GM12878 (cell line): ENCODE measurements around the gene BDH2. TPM values are rescaled to one million over a fixed set of nuclear protein-coding genes. Genes with fewer than 3 reads are reported as not detected.

Experiments
- ATAC-seq: fragments of 200-7000 bp; cut with Tn5 transposase; 3 replicates; pipeline ENCODE4 v1.9.1; 2020; ENCODE audit warnings: mild to moderate bottlenecking, moderate library complexity
- BruUV-seq: library from RNA; stranded (reverse); fragments of 400-500 nt; replicated peaks from 2 replicates; lab custom pipeline; 2021; lab: Mats Ljungman, UMichigan
- CTCF ChIA-PET: fragments of 300-600 bp; sonication (Branson Sonifier 250); formaldehyde crosslinking; extraction: SDS; loops from one replicate; lab custom pipeline; 2021; ENCODE audit warnings: inconsistent platforms; lab: Yijun Ruan, JAX
- POLR2A ChIA-PET: fragments of 350-600 bp; formaldehyde crosslinking; extraction: SDS; loops from one replicate; lab custom pipeline; 2021; ENCODE audit warnings: inconsistent platforms; lab: Charles Lee
- RAD21 ChIA-PET: fragments of 300-600 bp; sonication (Branson Sonifier 250); formaldehyde crosslinking; loops from one replicate; lab custom pipeline; 2023; ENCODE audit warnings: antibody characterized with exemption; ENCODE audit not compliant: unreplicated experiment; lab: Charles Lee
- SMC1A ChIA-PET: fragments of 300-600 bp; sonication (Branson Sonifier 250); formaldehyde crosslinking; loops from one replicate; lab custom pipeline; 2023; ENCODE audit not compliant: unreplicated experiment, uncharacterized antibody; lab: Charles Lee
- DNase-seq: peaks from one replicate; pipeline ENCODE4 v3.0.0-alpha.2; 2011; ENCODE audit warnings: low read depth, low spot score
- FAIRE-seq: peaks from 3 replicates; lab custom pipeline; 2011; peaks lifted over from hg19 to GRCh38; lab: Jason Lieb, UNC
- H2AFZ ChIP-seq: 2 replicates; pipeline ENCODE4 v1.6.0; 2011; ENCODE audit warnings: low read depth, low read length, control low read depth; ENCODE audit not compliant: control insufficient read depth
- H3K27ac ChIP-seq: 2 replicates; pipeline ENCODE4 v1.5.1; 2011; ENCODE audit warnings: control low read depth; ENCODE audit not compliant: control insufficient read depth, insufficient read depth
- H3K27me3 ChIP-seq, 2 experiments: replicated peaks in 1 of 2; 2 replicates each; pipeline versions ENCODE4 v1.6.0 to v1.6.1; 2011; ENCODE audit warnings: low read length in 1 of 2; ENCODE audit not compliant: control insufficient read depth in 2 of 2, insufficient read depth in 2 of 2
- H3K36me3 ChIP-seq, 2 experiments: 2 replicates each; pipeline ENCODE4 v1.5.1; 2011; ENCODE audit warnings: low read length in 1 of 2; ENCODE audit not compliant: control insufficient read depth in 2 of 2, insufficient read depth in 2 of 2
- H3K4me1 ChIP-seq: 2 replicates; pipeline ENCODE4 v1.6.1; 2011; ENCODE audit warnings: mild to moderate bottlenecking, low read length, moderate library complexity, mixed read lengths; ENCODE audit not compliant: control insufficient read depth, insufficient read depth
- H3K4me2 ChIP-seq: 2 replicates; pipeline ENCODE4 v1.6.0; 2011; ENCODE audit warnings: control low read depth; ENCODE audit not compliant: control insufficient read depth, insufficient read depth
- H3K4me3 ChIP-seq: fragments of 200-600 bp; sonication (generic); 2 replicates; pipeline ENCODE4 v1.5.1; 2016
- H3K79me2 ChIP-seq: 2 replicates; pipeline ENCODE4 v1.6.0; 2011; ENCODE audit warnings: low read length; ENCODE audit not compliant: control insufficient read depth, insufficient read depth
- H3K9ac ChIP-seq: 2 replicates; pipeline ENCODE4 v1.8.0; 2011; ENCODE audit warnings: low read length, control low read depth, mixed read lengths; ENCODE audit not compliant: control insufficient read depth, insufficient read depth
- H3K9me3 ChIP-seq: replicated peaks from 3 replicates; pipeline ENCODE4 v1.5.1; 2011; ENCODE audit warnings: mild to moderate bottlenecking, low read length; ENCODE audit not compliant: control insufficient read depth, insufficient read depth
- H4K20me1 ChIP-seq: 2 replicates; pipeline ENCODE4 v1.6.0; 2011; ENCODE audit not compliant: control insufficient read depth, insufficient read depth
- GABPA ChIP-seq: IDR thresholded peaks from 2 replicates; pipeline ENCODE4 v1.6.1; 2014; ENCODE audit warnings: antibody characterized with exemption, low read depth, mild to moderate bottlenecking, inconsistent platforms
- POLR2A ChIP-seq: IDR thresholded peaks from 2 replicates; pipeline ENCODE4 v1.6.1; 2011; ENCODE audit warnings: low read depth, mild to moderate bottlenecking, low read length
- RAD51 ChIP-seq: fragments of 450-650 bp; IDR thresholded peaks from 2 replicates; pipeline ENCODE4 v1.6.1; 2016; ENCODE audit warnings: moderate library complexity, mild to moderate bottlenecking, inconsistent platforms
- TAF1 ChIP-seq: IDR thresholded peaks from 2 replicates; pipeline ENCODE4 v1.6.1; 2011; ENCODE audit warnings: mild to moderate bottlenecking, low read depth, low read length, borderline replicate concordance
- ZNF207 ChIP-seq: fragments of 450-650 bp; IDR thresholded peaks from 2 replicates; pipeline ENCODE4 v1.6.1; 2014; ENCODE audit warnings: antibody characterized with exemption, mild to moderate bottlenecking, borderline replicate concordance
- WGBS: methylation state at CpG from one replicate; pipeline ENCODE4 v1.1.6; 2016; ENCODE audit warnings: low lambda C conversion rate; ENCODE audit not compliant: insufficient replicate concordance, insufficient coverage; ENCODE audit errors: missing lambda C conversion rate; 5-methylcytosine and 5-hydroxymethylcytosine counted together
- in situ Hi-C: fragments of 300-500 bp; cut with MboI; formaldehyde crosslinking; loops from 9 replicates; pipeline ENCODE4 v1.14.3; 2018; ENCODE audit warnings: mixed read lengths
- intact Hi-C: fragments of 100-400 bp; cut with micrococcal nuclease; formaldehyde crosslinking; loops from one replicate; pipeline ENCODE4 v1.14.2; 2022; ENCODE audit not compliant: unreplicated experiment
- polyA plus RNA-seq, 11 experiments: library from polyadenylated mRNA; depleted of rRNA in 4 of 11; unstranded in 6 of 11; stranded (reverse) in 5 of 11; fragments of >200 nt; fragmentation: Nextera tagmentation in 4 of 11; fragmentation: Illumina TruSeq in 1 of 11; extraction: Ambion mirVana in 4 of 11; extraction: Trizol in 1 of 11; gene quantifications; 1 replicate in 1 of 11; 2 replicates in 10 of 11; pipeline versions ENCODE4 v1.2.1 to v1.2.3, GENCODE V29; 2011 to 2016; ENCODE audit warnings: inconsistent platforms in 2 of 11, missing spikeins in 2 of 11, low read depth in 1 of 11
- total RNA-seq, 4 experiments: library from RNA; depleted of rRNA in 3 of 4; stranded (reverse); fragments of >200 nt in 3 of 4; fragmentation: Illumina TruSeq in 1 of 4; extraction: Trizol in 1 of 4; gene quantifications; 2 replicates each; pipeline versions ENCODE4 v1.2.1 to v1.2.3, GENCODE V29; 2013 to 2021

Gene BDH2
- total and polyA plus RNA-seq, 10 of the 15 experiments (the other 5 are each of a cell fraction or from before 2014, with no cell fraction given): 20.9 to 47.3 (median 33.5) TPM

- no peak for DNase-seq
- BruUV-seq: TSS peak; percentile 67
- H3K27me3 ChIP-seq: no peaks in the 10 kb centered on the region
- H3K9ac ChIP-seq: peak overlapping the region; percentile 93
- FAIRE-seq: no peak
- no peaks in the 10 kb centered on the region for H3K9me3 ChIP-seq
- ChIA-PET RAD21 (interaction anchor here (1.0 to 7.8 kb wide), 8 partner anchors 11 to 645 kb away, joined by 3 to 69 read pairs (median 4); partner anchors contain the start of gene CISD2), SMC1A (interaction anchor here (0.6 to 5.4 kb wide), 9 partner anchors 9 to 233 kb away, joined by 3 to 59 read pairs (median 4); no protein-coding TSS in a partner anchor), CTCF (interaction anchor here (0.8 to 2.6 kb wide), 3 partner anchors 11 to 20 kb away, joined by 3 to 17 read pairs (median 3); no protein-coding TSS in a partner anchor), POLR2A (no interaction called here)
- peak overlapping the region; percentile 77 for H3K4me3 ChIP-seq
- TF ChIP-seq GABPA: no peak
- no peak for TF ChIP-seq POLR2A
- 0 out of 2 replicates have a peak, but pooled peaks have one; percentile 13 for TF ChIP-seq RAD51
- TF ChIP-seq ZNF207: 0 out of 2 replicates have a peak, but pooled peaks have one; percentile 6
- TF ChIP-seq TAF1: no peak
- ATAC-seq: peak; percentile 6
- H4K20me1 ChIP-seq: no peaks in the 10 kb centered on the region
- in situ Hi-C loops: no loop called here
- peak overlapping the region; percentile 83 for H2AFZ ChIP-seq
- H3K4me1 ChIP-seq: peaks cover 8% of the 10 kb centered on the region
- H3K4me2 ChIP-seq: peak overlapping the region; percentile 94
- H3K27ac ChIP-seq: peak overlapping the region; percentile 93
- H3K36me3 ChIP-seq: no peaks in the 10 kb centered on the region
- peaks cover 57% of the 10 kb centered on the region for H3K79me2 ChIP-seq
- intact Hi-C loops: loop anchor here (2.0 kb wide), 1 partner anchor 249 kb away; the partner anchor contains the start of gene UBE2D3
- WGBS: under 1% methylated on average over 4 of the region's 4 CpGs
Measured at GRCh38 chr4:103075435-103075893, 24.2 kb downstream of the BDH2 start.
